ENCODE data around the gene NUB1.

NUB1 gene

GRCh38 chr7:151387161-151388006, 45.8 kb downstream of the NUB1 start:
- in situ Hi-C loops (cut with MboI; ENCODE audit: low sequenced_read_pairs), result no loop called here

- in situ Hi-C loops (cut with MboI; ENCODE audit: low sequenced_read_pairs), result no loop called here
These were observed 46.3 kb downstream of the NUB1 start for GRCh38 chr7:151388007-151388297.

- in situ Hi-C loops (cut with MboI; ENCODE audit: low sequenced_read_pairs), result no loop called here
These were observed 46.8 kb downstream of the NUB1 start for GRCh38 chr7:151388430-151388829.

- in situ Hi-C loops (cut with MboI; ENCODE audit: low sequenced_read_pairs), result no loop called here
These were observed 47.6 kb downstream of the NUB1 start for GRCh38 chr7:151389096-151389767.

GRCh38 chr7:151389768-151390597, 48.4 kb downstream of the NUB1 start:
- in situ Hi-C loops (cut with MboI; ENCODE audit: low sequenced_read_pairs), result no loop called here

GRCh38 chr7:151390598-151391357, 49.2 kb downstream of the NUB1 start:
- in situ Hi-C loops (cut with MboI; ENCODE audit: low sequenced_read_pairs), result no loop called here

GRCh38 chr7:151391358-151391730, 49.7 kb downstream of the NUB1 start:
- in situ Hi-C loops (cut with MboI; ENCODE audit: low sequenced_read_pairs), result no loop called here

GRCh38 chr7:151392002-151392401, 50.4 kb downstream of the NUB1 start:
- in situ Hi-C loops (cut with MboI; ENCODE audit: low sequenced_read_pairs), result no loop called here

- in situ Hi-C loops (cut with MboI; ENCODE audit: low sequenced_read_pairs), result no loop called here
These were observed 50.8 kb downstream of the NUB1 start for GRCh38 chr7:151392426-151392825.

GRCh38 chr7:151393031-151393977, 51.7 kb downstream of the NUB1 start:
- in situ Hi-C loops (cut with MboI; ENCODE audit: low sequenced_read_pairs), result no loop called here

- in situ Hi-C loops (cut with MboI; ENCODE audit: low sequenced_read_pairs), result no loop called here
These were observed 52.7 kb downstream of the NUB1 start for GRCh38 chr7:151394076-151395035.

GRCh38 chr7:151395036-151395367, 53.4 kb downstream of the NUB1 start:
- in situ Hi-C loops (cut with MboI; ENCODE audit: low sequenced_read_pairs), result no loop called here

GRCh38 chr7:151396328-151396970, 54.8 kb downstream of the NUB1 start:
- in situ Hi-C loops (cut with MboI; ENCODE audit: low sequenced_read_pairs), result no loop called here

- in situ Hi-C loops (cut with MboI; ENCODE audit: low sequenced_read_pairs), result no loop called here
These were observed 55.4 kb downstream of the NUB1 start for GRCh38 chr7:151397026-151397425.

GRCh38 chr7:151398446-151399304, 57.1 kb downstream of the NUB1 start:
- in situ Hi-C loops (cut with MboI; ENCODE audit: low sequenced_read_pairs), result no loop called here

- in situ Hi-C loops (cut with MboI; ENCODE audit: low sequenced_read_pairs), result no loop called here
These were observed 57.6 kb downstream of the NUB1 start for GRCh38 chr7:151399305-151399601.

- in situ Hi-C loops (cut with MboI; ENCODE audit: low sequenced_read_pairs), result no loop called here
These were observed 58.3 kb downstream of the NUB1 start for GRCh38 chr7:151399906-151400305.
